Stimulated activated CD4-positive, alpha-beta T cell treated with anti-CD3 and anti-CD28 coated beads, Interleukin-1b, Interleukin-23, amount 100 ng/mL, for 1 hour (primary cell): ENCODE data around the gene ITIH5.

Source experiments
- DNase-seq, 2 donors: peaks; one replicate each; pipeline ENCODE4 v3.0.0-alpha.2; 2020; ENCODE audit warnings: low read depth in 2 of 2

Gene ITIH5

GRCh38 chr10:7551289-7551688 lies 115.5 kb downstream of the ITIH5 start:
- no peak for DNase-seq

GRCh38 chr10:7550013-7550412 lies 116.8 kb downstream of the ITIH5 start:
- no peak for DNase-seq

GRCh38 chr10:7547829-7548228 lies 118.9 kb downstream of the ITIH5 start:
- DNase-seq, result no peak

GRCh38 chr10:7547206-7547605 lies 119.6 kb downstream of the ITIH5 start:
- no peak for DNase-seq

- DNase-seq, result no peak
Observed at GRCh38 chr10:7546385-7546967, 120.3 kb downstream of the ITIH5 start.

- DNase-seq, result no peak
Observed at GRCh38 chr10:7545792-7546191, 121.0 kb downstream of the ITIH5 start.

- no peak for DNase-seq
Observed at GRCh38 chr10:7545261-7545660, 121.5 kb downstream of the ITIH5 start.

GRCh38 chr10:7544203-7544602 lies 122.6 kb downstream of the ITIH5 start:
- no peak for DNase-seq

GRCh38 chr10:7542189-7542914 lies 124.4 kb downstream of the ITIH5 start:
- DNase-seq, result no peak

- no peak for DNase-seq
Observed at GRCh38 chr10:7541137-7542087, 125.4 kb downstream of the ITIH5 start.

GRCh38 chr10:7538970-7539654 lies 127.7 kb downstream of the ITIH5 start:
- DNase-seq, result no peak

- DNase-seq, result no peak
Observed at GRCh38 chr10:7537126-7537525, 129.6 kb downstream of the ITIH5 start.

GRCh38 chr10:7534480-7534852 lies 132.3 kb downstream of the ITIH5 start:
- DNase-seq, result no peak

- DNase-seq, result no peak
Observed at GRCh38 chr10:7533657-7534479, 132.9 kb downstream of the ITIH5 start.

- no peak for DNase-seq
Observed at GRCh38 chr10:7532723-7533498, 133.9 kb downstream of the ITIH5 start.

GRCh38 chr10:7529638-7530037 lies 137.1 kb downstream of the ITIH5 start:
- no peak for DNase-seq

- no peak for DNase-seq
Observed at GRCh38 chr10:7527468-7527867, 139.3 kb downstream of the ITIH5 start.

GRCh38 chr10:7526017-7526400 lies 140.8 kb downstream of the ITIH5 start:
- DNase-seq, result no peak

- peak; percentile 8 to 24 for DNase-seq
Observed at GRCh38 chr10:7525314-7526016, 141.3 kb downstream of the ITIH5 start.

- DNase-seq, result no peak
Observed at GRCh38 chr10:7523656-7524055, 143.1 kb downstream of the ITIH5 start.
